Keratinocyte (primary cell): ENCODE results near the gene MLLT3. TPM values are rescaled to one million over a fixed set of nuclear protein-coding genes. Genes with fewer than 3 reads are reported as not detected.

Source experiments
- DNase-seq: peaks from one replicate; pipeline ENCODE4 v3.0.0-alpha.2; 2011; ENCODE audit warnings: low read depth, missing footprints, low spot score
- FAIRE-seq: peaks from 2 replicates; lab custom pipeline; 2011; peaks lifted over from hg19 to GRCh38; lab: Jason Lieb, UNC
- H2AFZ ChIP-seq: 2 replicates; pipeline ENCODE4 v1.6.0; 2012; ENCODE audit warnings: low read length, control low read depth, inconsistent platforms; ENCODE audit not compliant: control insufficient read depth
- H3K27ac ChIP-seq: 2 replicates; pipeline ENCODE4 v1.5.1; 2011; ENCODE audit warnings: low read length; ENCODE audit not compliant: control insufficient read depth, insufficient read depth
- H3K27me3 ChIP-seq: 3 replicates; pipeline ENCODE4 v1.6.0; 2011; ENCODE audit warnings: low read length; ENCODE audit not compliant: control insufficient read depth, insufficient read depth; ENCODE audit errors: extremely low read depth
- H3K36me3 ChIP-seq, 2 experiments: 2 replicates in 1 of 2; 3 replicates in 1 of 2; pipeline ENCODE4 v1.5.1; 2011; ENCODE audit warnings: low read length in 2 of 2, mild to moderate bottlenecking in 1 of 2; ENCODE audit not compliant: control insufficient read depth in 2 of 2, insufficient read depth in 2 of 2; ENCODE audit errors: extremely low read depth in 1 of 2
- H3K4me1 ChIP-seq: 3 replicates; pipeline ENCODE4 v1.5.1; 2011; ENCODE audit warnings: low read length; ENCODE audit not compliant: control insufficient read depth, insufficient read depth; ENCODE audit errors: extremely low read depth
- H3K4me2 ChIP-seq: 3 replicates; pipeline ENCODE4 v1.6.0; 2011; ENCODE audit warnings: low read depth, low read length; ENCODE audit not compliant: control insufficient read depth, insufficient read depth; ENCODE audit errors: extremely low read depth
- H3K4me3 ChIP-seq, 3 experiments: fragments of 200-600 bp in 1 of 3; sonication (generic) in 1 of 3; 2 replicates in 2 of 3; 3 replicates in 1 of 3; pipeline ENCODE4 v1.5.1; 2011 to 2016; ENCODE audit warnings: low read length in 3 of 3, mild to moderate bottlenecking in 3 of 3, control low read depth in 2 of 3, inconsistent platforms in 1 of 3, low read depth in 1 of 3, mixed read lengths in 1 of 3, mixed run types in 1 of 3, moderate library complexity in 1 of 3; ENCODE audit not compliant: control insufficient read depth in 2 of 3, insufficient read depth in 2 of 3; ENCODE audit errors: extremely low read depth in 1 of 3
- H3K79me2 ChIP-seq: 2 replicates; pipeline ENCODE4 v1.6.0; 2012; ENCODE audit warnings: low read length; ENCODE audit not compliant: control insufficient read depth, insufficient read depth
- H3K9ac ChIP-seq: 3 replicates; pipeline ENCODE4 v1.6.0; 2011; ENCODE audit warnings: low read length; ENCODE audit not compliant: control insufficient read depth, insufficient read depth; ENCODE audit errors: extremely low read depth
- H3K9me1 ChIP-seq: 3 replicates; pipeline ENCODE4 v1.6.0; 2011; ENCODE audit warnings: low read length; ENCODE audit not compliant: control insufficient read depth, insufficient read depth; ENCODE audit errors: extremely low read depth
- H3K9me3 ChIP-seq: 2 replicates; pipeline ENCODE4 v1.5.1; 2012; ENCODE audit warnings: low read depth, low read length; ENCODE audit not compliant: control insufficient read depth
- H4K20me1 ChIP-seq: 3 replicates; pipeline ENCODE4 v1.6.0; 2011; ENCODE audit warnings: low read length; ENCODE audit not compliant: control insufficient read depth, insufficient read depth; ENCODE audit errors: extremely low read depth
- EZH2 ChIP-seq: IDR thresholded peaks from one replicate; pipeline ENCODE4 v1.6.1; 2012; ENCODE audit warnings: inconsistent platforms, mild to moderate bottlenecking, low read length, moderate library complexity
- dilution Hi-C: fragments of 300-500 bp; cut with MboI; formaldehyde crosslinking; loops from one replicate; pipeline ENCODE4 v1.7.0; 2020; ENCODE audit warnings: low sequenced_read_pairs; ENCODE audit not compliant: extremely low pct_ligation_motif_present
- polyA minus RNA-seq, 3 experiments: library from RNA; depleted of rRNA, polyadenylated mRNA; stranded (reverse); fragments of >200 nt; gene quantifications; 1 replicate in 1 of 3; 2 replicates in 1 of 3; 3 replicates in 1 of 3; pipeline ENCODE4 v1.2.3, GENCODE V29; 2011
- polyA plus RNA-seq, 5 experiments: library from polyadenylated mRNA; depleted of rRNA in 3 of 5; stranded (reverse) in 3 of 5; stranded (forward) in 1 of 5; unstranded in 1 of 5; fragments of >200 nt; gene quantifications; 1 replicate in 1 of 5; 2 replicates in 3 of 5; 3 replicates in 1 of 5; pipeline versions ENCODE4 v1.2.1 to v1.2.3, GENCODE V29; 2011 to 2012; ENCODE audit warnings: missing spikeins in 2 of 5, low read depth in 1 of 5, low replicate concordance in 1 of 5
- TF ChIP-seq, protein P1 (sequence below), 3 experiments: IDR thresholded peaks in 1 of 3; conservative IDR thresholded peaks in 1 of 3; optimal IDR thresholded peaks in 1 of 3; 2 replicates in 2 of 3; 3 replicates in 1 of 3; pipeline versions ENCODE3 to v1.5.1; 2011; ENCODE audit warnings: low read length in 3 of 3, mild to moderate bottlenecking in 3 of 3, moderate library complexity in 2 of 3, control low read depth in 1 of 3, inconsistent platforms in 1 of 3; ENCODE audit not compliant: insufficient read depth in 2 of 3; ENCODE audit errors: extremely low read depth in 1 of 3

Gene MLLT3
- polyA plus RNA-seq (10.6 to 17.0 TPM (median 15.1 TPM) in 3 replicates), polyA minus RNA-seq (9.1 to 19.1 TPM (median 11.9 TPM) in 3 replicates)
- polyA plus RNA-seq (2011; ENCODE audit: low read depth): 8.2 TPM
- polyA plus RNA-seq (2011; cell fraction: cytosol; rRNA removed): 14.0 and 25.0 TPM in 2 replicates
- 10.9 and 11.1 TPM in 2 replicates for polyA plus RNA-seq (2011; cell fraction: nucleus; rRNA removed)
- polyA plus RNA-seq (2012; ENCODE audit: low replicate concordance): 10.8 and 11.3 TPM in 2 replicates
- polyA minus RNA-seq (2011; cell fraction: cytosol; rRNA and poly(A)+ RNA removed): 9.8 TPM
- polyA minus RNA-seq (2011; cell fraction: nucleus; rRNA and poly(A)+ RNA removed): 6.0 and 11.6 TPM in 2 replicates

DNA sequence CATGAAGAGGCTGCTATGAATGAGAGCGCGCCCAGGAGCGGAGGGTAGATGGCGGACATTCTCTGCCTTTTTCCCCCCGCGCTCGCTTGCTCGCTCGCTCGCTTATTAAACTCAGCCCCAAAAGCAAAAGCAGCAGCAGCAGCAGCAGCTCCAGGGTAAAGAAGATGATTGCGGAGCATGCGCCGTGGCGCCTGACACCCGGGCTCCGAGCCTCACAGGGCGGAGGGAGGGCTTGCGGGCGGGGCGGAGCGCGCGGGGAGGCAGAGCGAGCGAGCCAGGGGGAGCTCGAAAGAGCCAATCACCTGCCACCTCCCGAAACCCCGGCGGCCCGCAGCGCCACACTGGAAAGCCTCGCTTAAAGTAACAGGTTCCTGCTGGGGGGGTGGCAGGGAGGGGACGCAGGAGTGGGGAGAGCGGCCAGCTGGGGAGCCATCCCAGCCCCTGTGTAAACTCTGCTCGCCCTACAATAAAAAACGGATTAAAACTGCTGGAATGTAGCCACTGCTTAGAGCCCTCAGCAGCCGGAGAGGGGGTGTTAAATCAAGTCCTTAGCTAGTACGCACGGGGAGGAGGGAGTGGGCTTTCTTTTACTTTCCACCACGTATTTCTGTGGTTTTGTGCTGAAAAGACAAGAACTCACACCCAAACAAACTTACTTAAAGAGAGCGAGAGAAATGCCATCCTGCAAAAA, at the start of gene MLLT3:
Gene MLLT3, minus strand, starts transcription at position 170 of the 691 bp plus-strand sequence.
- peak within 1 kb of the TSS; percentile 77 for H3K9ac ChIP-seq
- peak within 1 kb of the TSS; percentile 78 to 93 (median 90) for H3K4me3 ChIP-seq
- no peaks in the 10 kb centered on the region for H3K36me3 ChIP-seq
- H3K9me3 ChIP-seq: no peaks in the 10 kb centered on the region
- dilution Hi-C loops: no loop called here
- no peak for FAIRE-seq
- H3K9me1 ChIP-seq: no peaks in the 10 kb centered on the region
- H3K27ac ChIP-seq: peak within 1 kb of the TSS; percentile 57
- DNase-seq: peak; percentile 44
- H4K20me1 ChIP-seq: no peaks in the 10 kb centered on the region
- H3K4me1 ChIP-seq: peaks cover 12% of the 10 kb centered on the region
- peak within 1 kb of the TSS; percentile 92 for H2AFZ ChIP-seq
- no peak for TF ChIP-seq EZH2
- TF ChIP-seq, protein P1, sequence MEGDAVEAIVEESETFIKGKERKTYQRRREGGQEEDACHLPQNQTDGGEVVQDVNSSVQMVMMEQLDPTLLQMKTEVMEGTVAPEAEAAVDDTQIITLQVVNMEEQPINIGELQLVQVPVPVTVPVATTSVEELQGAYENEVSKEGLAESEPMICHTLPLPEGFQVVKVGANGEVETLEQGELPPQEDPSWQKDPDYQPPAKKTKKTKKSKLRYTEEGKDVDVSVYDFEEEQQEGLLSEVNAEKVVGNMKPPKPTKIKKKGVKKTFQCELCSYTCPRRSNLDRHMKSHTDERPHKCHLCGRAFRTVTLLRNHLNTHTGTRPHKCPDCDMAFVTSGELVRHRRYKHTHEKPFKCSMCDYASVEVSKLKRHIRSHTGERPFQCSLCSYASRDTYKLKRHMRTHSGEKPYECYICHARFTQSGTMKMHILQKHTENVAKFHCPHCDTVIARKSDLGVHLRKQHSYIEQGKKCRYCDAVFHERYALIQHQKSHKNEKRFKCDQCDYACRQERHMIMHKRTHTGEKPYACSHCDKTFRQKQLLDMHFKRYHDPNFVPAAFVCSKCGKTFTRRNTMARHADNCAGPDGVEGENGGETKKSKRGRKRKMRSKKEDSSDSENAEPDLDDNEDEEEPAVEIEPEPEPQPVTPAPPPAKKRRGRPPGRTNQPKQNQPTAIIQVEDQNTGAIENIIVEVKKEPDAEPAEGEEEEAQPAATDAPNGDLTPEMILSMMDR (optimal IDR thresholded peaks at IDR 0.05 in 1 of 3, IDR thresholded peaks at IDR 0.05 in 1 of 3, conservative IDR thresholded peaks at IDR 0.05 in 1 of 3; ENCODE audit: extremely low read depth in 1 of 3, insufficient read depth in 2 of 3, low read length in 3 of 3): peak in 1 of 3 experiments; percentile 8
- peaks cover 6% of the 10 kb centered on the region for H3K27me3 ChIP-seq
- H3K4me2 ChIP-seq: peak within 1 kb of the TSS; percentile 98
- H3K79me2 ChIP-seq: no peaks in the 10 kb centered on the region

DNA sequence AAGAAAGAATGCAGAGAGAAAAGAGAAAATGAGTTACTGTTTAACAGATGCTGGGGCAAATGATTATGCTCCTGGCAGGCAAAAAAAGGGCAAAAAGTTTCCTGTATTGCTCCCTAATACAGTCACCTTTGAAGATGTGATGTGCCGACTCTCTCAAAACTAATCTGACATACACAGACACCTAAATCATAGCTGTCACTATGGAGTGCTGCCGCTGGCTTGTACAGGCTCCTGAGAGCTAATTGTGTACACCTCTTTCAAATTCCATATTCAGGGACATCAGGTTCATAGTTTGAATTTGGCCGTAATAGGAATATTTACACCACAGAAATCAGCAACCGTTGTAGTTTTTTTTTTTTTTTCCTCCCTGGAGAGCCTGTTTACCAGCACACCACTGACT, 49.3 kb upstream of the MLLT3 start:
- no peak for DNase-seq
- Histone ChIP-seq H4K20me1 (no peaks in the 10 kb centered on the region), H3K9ac (no peak overlapping the region), H2AFZ (no peak overlapping the region), H3K4me1 (no peaks in the 10 kb centered on the region), H3K27ac (no peak overlapping the region), H3K9me1 (no peaks in the 10 kb centered on the region), H3K4me3 (no peak overlapping the region), H3K9me3 (no peaks in the 10 kb centered on the region), H3K4me2 (no peak overlapping the region), H3K79me2 (no peaks in the 10 kb centered on the region), H3K27me3 (no peaks in the 10 kb centered on the region), H3K36me3 (no peaks in the 10 kb centered on the region)
- FAIRE-seq: no peak
- dilution Hi-C loops: no loop called here
- TF ChIP-seq, protein P1 (optimal IDR thresholded peaks at IDR 0.05 in 1 of 3, IDR thresholded peaks at IDR 0.05 in 1 of 3, conservative IDR thresholded peaks at IDR 0.05 in 1 of 3; ENCODE audit: extremely low read depth in 1 of 3, insufficient read depth in 2 of 3, low read length in 3 of 3): no peak
- no peak for TF ChIP-seq EZH2
